H1 (cell line): ENCODE measurements around the gene FAM200B. TPM values are rescaled to one million over a fixed set of nuclear protein-coding genes. Genes with fewer than 3 reads are reported as not detected.
A peak's percentile ranks its signal among the peaks of the same experiment; 100 is the strongest.

Experiments
- CTCF ChIA-PET: fragments of 300-600 bp; sonication (Branson Sonifier 250); formaldehyde crosslinking; loops from one replicate; lab custom pipeline; 2021; ENCODE audit not compliant: partially characterized antibody; lab: Charles Lee
- POLR2A ChIA-PET: fragments of 300-600 bp; sonication (Branson Sonifier 250); formaldehyde crosslinking; loops from one replicate; lab custom pipeline; 2021; ENCODE audit warnings: inconsistent platforms; ENCODE audit not compliant: partially characterized antibody; lab: Charles Lee
- DNase-seq, 2 experiments: peaks; one replicate each; pipeline versions ENCODE4 v3.0.0 to v3.0.0-alpha.2; 2010 to 2022; ENCODE audit warnings: low spot score in 2 of 2, low read depth in 1 of 2, mixed read lengths in 1 of 2
- FAIRE-seq: peaks from 2 replicates; lab custom pipeline; 2011; peaks lifted over from hg19 to GRCh38; lab: Jason Lieb, UNC
- H2AFZ ChIP-seq: 2 replicates; pipeline ENCODE4 v1.8.1; 2012; ENCODE audit warnings: low read length, inconsistent platforms
- H2AK5ac ChIP-seq: 2 replicates; pipeline ENCODE4 v1.6.1; 2013; ENCODE audit warnings: low read depth, low read length
- H2BK120ac ChIP-seq: replicated peaks from 2 replicates; pipeline ENCODE3; 2013; ENCODE audit warnings: low read depth, low read length, inconsistent platforms
- H2BK12ac ChIP-seq: 2 replicates; pipeline ENCODE4 v1.6.1; 2013; ENCODE audit warnings: low read depth, low read length
- H2BK15ac ChIP-seq: 2 replicates; pipeline ENCODE4 v1.6.1; 2013; ENCODE audit warnings: low read length
- H2BK20ac ChIP-seq: 2 replicates; pipeline ENCODE4 v1.6.1; 2013; ENCODE audit warnings: low read length
- H2BK5ac ChIP-seq: 2 replicates; pipeline ENCODE4 v1.6.1; 2013; ENCODE audit warnings: low read depth, low read length
- H3K14ac ChIP-seq: 2 replicates; pipeline ENCODE4 v1.6.1; 2013; ENCODE audit warnings: inconsistent platforms; ENCODE audit not compliant: insufficient read length
- H3K18ac ChIP-seq: 2 replicates; pipeline ENCODE4 v1.6.1; 2013; ENCODE audit warnings: low read length; ENCODE audit errors: extremely low read depth
- H3K23ac ChIP-seq: 2 replicates; pipeline ENCODE4 v1.6.1; 2013; ENCODE audit warnings: inconsistent platforms; ENCODE audit not compliant: insufficient read length
- H3K23me2 ChIP-seq: 2 replicates; pipeline ENCODE4 v1.6.1; 2013; ENCODE audit warnings: low read depth, low read length
- H3K27ac ChIP-seq: 2 replicates; pipeline ENCODE4 v1.6.1; 2011; ENCODE audit warnings: low read depth, low read length, inconsistent platforms
- H3K27me3 ChIP-seq, 4 experiments: replicated peaks in 1 of 4; 1 replicate in 1 of 4; 2 replicates in 3 of 4; pipeline versions ENCODE4 v1.6.1 to v1.8.1; 2011 to 2013; ENCODE audit warnings: low read length in 3 of 4, mild to moderate bottlenecking in 3 of 4, inconsistent platforms in 2 of 4, mixed read lengths in 2 of 4, moderate library complexity in 1 of 4; ENCODE audit not compliant: control insufficient read depth in 3 of 4, insufficient read depth in 3 of 4; ENCODE audit errors: extremely low read depth in 1 of 4
- H3K36me3 ChIP-seq, 4 experiments: 2 replicates each; pipeline versions ENCODE4 v1.6.1 to v1.8.1; 2011 to 2013; ENCODE audit warnings: mild to moderate bottlenecking in 4 of 4, low read length in 3 of 4, moderate library complexity in 2 of 4, control low read depth in 1 of 4, inconsistent platforms in 1 of 4; ENCODE audit not compliant: insufficient read depth in 4 of 4, control insufficient read depth in 2 of 4
- H3K4ac ChIP-seq: replicated peaks from 2 replicates; pipeline ENCODE3; 2013; ENCODE audit warnings: low read length, low read depth, mixed read lengths, inconsistent platforms; ENCODE audit not compliant: insufficient read length
- H3K4me1 ChIP-seq, 4 experiments: replicated peaks in 1 of 4; 1 replicate in 1 of 4; 2 replicates in 3 of 4; pipeline versions ENCODE4 v1.6.1 to v1.8.1; 2011 to 2013; ENCODE audit warnings: low read length in 3 of 4, inconsistent platforms in 2 of 4, mixed read lengths in 1 of 4; ENCODE audit not compliant: insufficient read depth in 4 of 4, control insufficient read depth in 3 of 4
- H3K4me2 ChIP-seq, 2 experiments: 2 replicates each; pipeline versions ENCODE4 v1.6.1 to v1.8.1; 2011 to 2013; ENCODE audit warnings: low read depth in 2 of 2, low read length in 2 of 2, control low read depth in 1 of 2, inconsistent platforms in 1 of 2, mild to moderate bottlenecking in 1 of 2; ENCODE audit not compliant: insufficient read depth in 1 of 2
- H3K4me3 ChIP-seq, 4 experiments: fragments of 200-600, 300-600 bp in 1 of 4; sonication (generic), shearing (Covaris generic), sonication (Bioruptor Twin) in 1 of 4; 2 replicates each; pipeline versions ENCODE4 v1.5.1 to v1.8.1; 2011 to 2016; ENCODE audit warnings: low read length in 4 of 4, low read depth in 3 of 4, control low read depth in 2 of 4, inconsistent platforms in 2 of 4, mild to moderate bottlenecking in 2 of 4, mixed read lengths in 1 of 4, moderate library complexity in 1 of 4; ENCODE audit not compliant: insufficient read depth in 2 of 4; ENCODE audit errors: extremely low read depth in 1 of 4
- H3K56ac ChIP-seq: replicated peaks from 2 replicates; pipeline ENCODE3; 2013; ENCODE audit warnings: low read depth, mild to moderate bottlenecking, mixed read lengths, low read length, inconsistent platforms; ENCODE audit not compliant: insufficient read length
- H3K79me1 ChIP-seq: 2 replicates; pipeline ENCODE4 v1.6.1; 2013; ENCODE audit warnings: low read depth, low read length, control low read depth
- H3K79me2 ChIP-seq, 2 experiments: 2 replicates each; pipeline versions ENCODE4 v1.6.1 to v1.8.1; 2012 to 2013; ENCODE audit warnings: low read length in 2 of 2, mild to moderate bottlenecking in 2 of 2, inconsistent platforms in 1 of 2; ENCODE audit not compliant: insufficient read depth in 2 of 2, control insufficient read depth in 1 of 2
- H3K9ac ChIP-seq, 4 experiments: replicated peaks in 1 of 4; 1 replicate in 1 of 4; 2 replicates in 3 of 4; pipeline versions ENCODE4 v1.6.1 to v1.8.1; 2011 to 2013; ENCODE audit warnings: low read depth in 3 of 4, low read length in 3 of 4, control low read depth in 2 of 4, mild to moderate bottlenecking in 2 of 4, moderate library complexity in 2 of 4, inconsistent platforms in 1 of 4; ENCODE audit errors: extremely low read depth in 1 of 4
- H3K9me3 ChIP-seq, 2 experiments: 2 replicates each; pipeline versions ENCODE4 v1.6.1 to v1.8.1; 2012 to 2013; ENCODE audit warnings: mild to moderate bottlenecking in 2 of 2, moderate library complexity in 2 of 2, control low read depth in 1 of 2, inconsistent platforms in 1 of 2, low read depth in 1 of 2, low read length in 1 of 2, mixed read lengths in 1 of 2; ENCODE audit not compliant: insufficient read depth in 2 of 2
- H4K20me1 ChIP-seq, 2 experiments: replicated peaks in 1 of 2; 2 replicates each; pipeline versions ENCODE3 to v1.8.1; 2011 to 2013; ENCODE audit warnings: inconsistent platforms in 2 of 2, low read length in 2 of 2, mild to moderate bottlenecking in 1 of 2; ENCODE audit not compliant: insufficient read depth in 2 of 2, control insufficient read depth in 1 of 2
- H4K5ac ChIP-seq: 2 replicates; pipeline ENCODE4 v1.6.1; 2013; ENCODE audit warnings: low read length, low read depth, mixed read lengths, inconsistent platforms; ENCODE audit not compliant: insufficient read length
- H4K8ac ChIP-seq: 2 replicates; pipeline ENCODE4 v1.8.0; 2013; ENCODE audit warnings: mild to moderate bottlenecking, moderate library complexity, low read length, inconsistent platforms; ENCODE audit not compliant: insufficient read depth; ENCODE audit errors: extremely low read depth
- H4K91ac ChIP-seq: replicated peaks from 2 replicates; pipeline ENCODE3; 2013; ENCODE audit warnings: low read length, mixed read lengths, inconsistent platforms; ENCODE audit not compliant: insufficient read length
- CHD2 ChIP-seq: IDR thresholded peaks from 2 replicates; pipeline ENCODE4 v1.6.1; 2012; ENCODE audit warnings: low read length, improper control_type of control experiment
- EGR1 ChIP-seq: IDR thresholded peaks from 2 replicates; pipeline ENCODE4 v1.6.1; 2011; ENCODE audit warnings: low read depth, low read length, borderline replicate concordance
- HDAC6 ChIP-seq: IDR thresholded peaks from one replicate; pipeline ENCODE4 v1.7.1; 2012; ENCODE audit warnings: low read depth, mild to moderate bottlenecking, inconsistent platforms, low read length, moderate library complexity
- KDM4A ChIP-seq: IDR thresholded peaks from one replicate; pipeline ENCODE4 v1.7.1; 2012; ENCODE audit warnings: low read depth, mild to moderate bottlenecking, moderate library complexity, low read length, inconsistent platforms; ENCODE audit not compliant: severe bottlenecking
- POU5F1 ChIP-seq: IDR thresholded peaks from 2 replicates; pipeline ENCODE4 v1.6.1; 2011; ENCODE audit warnings: low read depth, mild to moderate bottlenecking, low read length, moderate library complexity
- RAD21 ChIP-seq, 2 experiments: IDR thresholded peaks in 1 of 2; conservative IDR thresholded peaks in 1 of 2; 2 replicates each; pipeline ENCODE4 v1.6.1; 2011; ENCODE audit warnings: low read depth in 2 of 2, low read length in 2 of 2, improper control_type of control experiment in 1 of 2, inconsistent platforms in 1 of 2, mild to moderate bottlenecking in 1 of 2, moderate library complexity in 1 of 2
- SIRT6 ChIP-seq: IDR thresholded peaks from one replicate; pipeline ENCODE4 v1.7.1; 2012; ENCODE audit warnings: low read length, inconsistent platforms
- WGBS, 2 experiments: shearing (Covaris generic) in 1 of 2; methylation state at CpG; one replicate each; pipeline versions ENCODE4 v1.1.6 to v1.1.7; 2013 to 2015; ENCODE audit warnings: low lambda C conversion rate in 2 of 2, mixed read lengths in 2 of 2, inconsistent platforms in 1 of 2, low coverage in 1 of 2, missing lambda C conversion rate in 1 of 2; ENCODE audit not compliant: insufficient replicate concordance in 2 of 2, insufficient coverage in 1 of 2, insufficient read length in 1 of 2; ENCODE audit errors: extremely low coverage in 1 of 2, missing lambda C conversion rate in 1 of 2; 5-methylcytosine and 5-hydroxymethylcytosine counted together
- polyA plus RNA-seq, 7 experiments: library from polyadenylated mRNA; depleted of rRNA in 3 of 7; stranded (reverse) in 5 of 7; unstranded in 2 of 7; fragments of >200 nt in 5 of 7; fragments of 200-250 nt in 2 of 7; gene quantifications; 1 replicate in 5 of 7; 2 replicates in 1 of 7; 4 replicates in 1 of 7; pipeline versions ENCODE4 v1.2.1 to v1.2.3, GENCODE V29; 2011 to 2013; ENCODE audit warnings: missing spikeins in 2 of 7, mixed read lengths in 2 of 7
- total RNA-seq: library from RNA; stranded (reverse); fragmentation: NEBNext Ultra II Directional; extraction: Animal tissue kit (Norgen Biotek cat#: 25700); gene quantifications from 2 replicates; pipeline ENCODE4 v1.2.1, GENCODE V29; 2021
- TF ChIP-seq, protein P1 (sequence below): IDR thresholded peaks from 2 replicates; pipeline ENCODE4 v1.6.1; 2012; ENCODE audit warnings: low read length, inconsistent platforms
- TF ChIP-seq, protein P2 (sequence below), 3 experiments: IDR thresholded peaks; 1 replicate in 2 of 3; 2 replicates in 1 of 3; pipeline versions ENCODE4 v1.5.1 to v1.6.1; 2011; ENCODE audit warnings: low read length in 3 of 3, mild to moderate bottlenecking in 3 of 3, inconsistent platforms in 2 of 3, low read depth in 1 of 3, moderate library complexity in 1 of 3; ENCODE audit not compliant: insufficient read depth in 1 of 3; ENCODE audit errors: control extremely low read depth in 1 of 3

FAM200B gene
- total and polyA plus RNA-seq, 2 of the 8 experiments (the other 6 are each of a cell fraction or from before 2014, with no cell fraction given), result 10.7 to 23.7 TPM

GRCh38 chr4:15729910-15730533, 48.4 kb downstream of the FAM200B start:
- H4K91ac ChIP-seq, result no peak overlapping the region
- no peaks in the 10 kb centered on the region for H3K23me2 ChIP-seq
- POLR2A ChIA-PET, result no interaction called here
- no peak overlapping the region for H2BK5ac ChIP-seq
- no peak overlapping the region for H3K4ac ChIP-seq
- H2AFZ ChIP-seq, result no peak overlapping the region
- H3K36me3 ChIP-seq, result no peaks in the 10 kb centered on the region
- H3K23ac ChIP-seq, result no peak overlapping the region
- H3K4me2 ChIP-seq, result no peak overlapping the region
- H3K4me1 ChIP-seq, result no peaks in the 10 kb centered on the region
- H2BK20ac ChIP-seq, result no peak overlapping the region
- H2BK15ac ChIP-seq, result no peak overlapping the region
- WGBS, 2 experiments, result 46% methylated on average over 3 of the region's 3 CpGs; no CpG with 5 or more reads in 1 of the 2 experiments
- H2BK12ac ChIP-seq, result no peak overlapping the region
- no peak overlapping the region for H4K5ac ChIP-seq
- no peak overlapping the region for H2BK120ac ChIP-seq
- DNase-seq (no peak), FAIRE-seq (peak; percentile 63)
- H3K56ac ChIP-seq, result no peak overlapping the region
- no peak overlapping the region for H3K4me3 ChIP-seq
- H3K79me1 ChIP-seq, result no peaks in the 10 kb centered on the region
- H3K18ac ChIP-seq, result no peak overlapping the region
- no peak overlapping the region for H2AK5ac ChIP-seq
- no peak overlapping the region for H3K27ac ChIP-seq
- no peaks in the 10 kb centered on the region for H4K20me1 ChIP-seq
- no peaks in the 10 kb centered on the region for H3K27me3 ChIP-seq
- H3K9me3 ChIP-seq, result no peaks in the 10 kb centered on the region
- H4K8ac ChIP-seq, result no peak overlapping the region
- no peaks in the 10 kb centered on the region for H3K79me2 ChIP-seq
- CTCF ChIA-PET, result interaction anchor here (0.6 to 2.0 kb wide), 10 partner anchors 9 to 250 kb away, joined by 3 to 6 read pairs (median 4); no protein-coding TSS in a partner anchor
- no peak overlapping the region for H3K9ac ChIP-seq
- no peak overlapping the region for H3K14ac ChIP-seq
- TF ChIP-seq CHD2 (no peak), POU5F1 (no peak), EGR1 (no peak), RAD21 (IDR thresholded peaks at IDR 0.05 in 1 of 2, conservative IDR thresholded peaks at IDR 0.05 in 1 of 2; ENCODE audit: low read depth in 2 of 2, low read length in 2 of 2) (peak; percentile 67 to 69), SIRT6 (no peak), KDM4A (no peak), HDAC6 (no peak)
- TF ChIP-seq, protein P1, sequence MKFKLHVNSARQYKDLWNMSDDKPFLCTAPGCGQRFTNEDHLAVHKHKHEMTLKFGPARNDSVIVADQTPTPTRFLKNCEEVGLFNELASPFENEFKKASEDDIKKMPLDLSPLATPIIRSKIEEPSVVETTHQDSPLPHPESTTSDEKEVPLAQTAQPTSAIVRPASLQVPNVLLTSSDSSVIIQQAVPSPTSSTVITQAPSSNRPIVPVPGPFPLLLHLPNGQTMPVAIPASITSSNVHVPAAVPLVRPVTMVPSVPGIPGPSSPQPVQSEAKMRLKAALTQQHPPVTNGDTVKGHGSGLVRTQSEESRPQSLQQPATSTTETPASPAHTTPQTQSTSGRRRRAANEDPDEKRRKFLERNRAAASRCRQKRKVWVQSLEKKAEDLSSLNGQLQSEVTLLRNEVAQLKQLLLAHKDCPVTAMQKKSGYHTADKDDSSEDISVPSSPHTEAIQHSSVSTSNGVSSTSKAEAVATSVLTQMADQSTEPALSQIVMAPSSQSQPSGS, result no peak
- TF ChIP-seq, protein P2, sequence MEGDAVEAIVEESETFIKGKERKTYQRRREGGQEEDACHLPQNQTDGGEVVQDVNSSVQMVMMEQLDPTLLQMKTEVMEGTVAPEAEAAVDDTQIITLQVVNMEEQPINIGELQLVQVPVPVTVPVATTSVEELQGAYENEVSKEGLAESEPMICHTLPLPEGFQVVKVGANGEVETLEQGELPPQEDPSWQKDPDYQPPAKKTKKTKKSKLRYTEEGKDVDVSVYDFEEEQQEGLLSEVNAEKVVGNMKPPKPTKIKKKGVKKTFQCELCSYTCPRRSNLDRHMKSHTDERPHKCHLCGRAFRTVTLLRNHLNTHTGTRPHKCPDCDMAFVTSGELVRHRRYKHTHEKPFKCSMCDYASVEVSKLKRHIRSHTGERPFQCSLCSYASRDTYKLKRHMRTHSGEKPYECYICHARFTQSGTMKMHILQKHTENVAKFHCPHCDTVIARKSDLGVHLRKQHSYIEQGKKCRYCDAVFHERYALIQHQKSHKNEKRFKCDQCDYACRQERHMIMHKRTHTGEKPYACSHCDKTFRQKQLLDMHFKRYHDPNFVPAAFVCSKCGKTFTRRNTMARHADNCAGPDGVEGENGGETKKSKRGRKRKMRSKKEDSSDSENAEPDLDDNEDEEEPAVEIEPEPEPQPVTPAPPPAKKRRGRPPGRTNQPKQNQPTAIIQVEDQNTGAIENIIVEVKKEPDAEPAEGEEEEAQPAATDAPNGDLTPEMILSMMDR (IDR thresholded peaks at IDR 0.05; ENCODE audit: control extremely low read depth in 1 of 3, insufficient read depth in 1 of 3, low read depth in 1 of 3, low read length in 3 of 3), result peak in 2 of 3 experiments; percentile 50 to 58; a peak in 3 of 4 replicates
